Astrocyte (in vitro differentiated cells and primary cell): ENCODE measurements around the gene TBCC.

Source experiments
- EZH2 ChIP-seq: IDR thresholded peaks from 2 replicates; pipeline ENCODE4 v1.6.1; 2012; ENCODE audit warnings: mild to moderate bottlenecking, low read length, inconsistent platforms; ENCODE audit not compliant: insufficient read depth
- TF ChIP-seq, protein P1 (sequence below): IDR thresholded peaks from 2 replicates; pipeline ENCODE4 v1.5.1; 2011; ENCODE audit warnings: low read depth, mild to moderate bottlenecking, inconsistent platforms, low read length, moderate library complexity; ENCODE audit not compliant: insufficient read depth

DNA sequence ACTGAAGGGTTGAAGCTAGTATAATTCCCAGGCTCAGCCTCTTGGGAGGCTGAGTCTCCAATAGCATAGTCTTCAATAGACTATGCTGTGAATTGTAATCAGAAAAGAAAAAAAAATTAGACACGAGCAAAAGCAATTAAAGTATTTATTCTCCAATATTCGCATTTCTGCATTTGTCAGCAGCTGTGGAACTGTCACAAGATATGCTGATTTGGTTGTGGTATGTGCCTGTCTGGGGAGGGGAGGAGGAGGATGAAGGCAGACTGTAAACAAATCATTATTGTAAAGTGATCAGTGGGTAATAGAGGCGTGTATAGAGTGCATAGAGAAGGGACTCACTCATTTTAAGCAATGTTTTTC is 25.8 kb upstream of the TBCC start:
- TF ChIP-seq, protein P1, sequence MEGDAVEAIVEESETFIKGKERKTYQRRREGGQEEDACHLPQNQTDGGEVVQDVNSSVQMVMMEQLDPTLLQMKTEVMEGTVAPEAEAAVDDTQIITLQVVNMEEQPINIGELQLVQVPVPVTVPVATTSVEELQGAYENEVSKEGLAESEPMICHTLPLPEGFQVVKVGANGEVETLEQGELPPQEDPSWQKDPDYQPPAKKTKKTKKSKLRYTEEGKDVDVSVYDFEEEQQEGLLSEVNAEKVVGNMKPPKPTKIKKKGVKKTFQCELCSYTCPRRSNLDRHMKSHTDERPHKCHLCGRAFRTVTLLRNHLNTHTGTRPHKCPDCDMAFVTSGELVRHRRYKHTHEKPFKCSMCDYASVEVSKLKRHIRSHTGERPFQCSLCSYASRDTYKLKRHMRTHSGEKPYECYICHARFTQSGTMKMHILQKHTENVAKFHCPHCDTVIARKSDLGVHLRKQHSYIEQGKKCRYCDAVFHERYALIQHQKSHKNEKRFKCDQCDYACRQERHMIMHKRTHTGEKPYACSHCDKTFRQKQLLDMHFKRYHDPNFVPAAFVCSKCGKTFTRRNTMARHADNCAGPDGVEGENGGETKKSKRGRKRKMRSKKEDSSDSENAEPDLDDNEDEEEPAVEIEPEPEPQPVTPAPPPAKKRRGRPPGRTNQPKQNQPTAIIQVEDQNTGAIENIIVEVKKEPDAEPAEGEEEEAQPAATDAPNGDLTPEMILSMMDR, result no peak
- no peak for TF ChIP-seq EZH2
